OCI-LY1 (cell line): ENCODE measurements around the gene PLXNB3.

ENCODE experiments used
- H2AFZ ChIP-seq: fragments of 200-600 bp; sonication (generic), shearing (Covaris generic); 2 replicates; pipeline ENCODE4 v1.6.0; 2014; ENCODE audit warnings: antibody characterized with exemption, mild to moderate bottlenecking, low read length
- H3F3A ChIP-seq: fragments of 200-600 bp; sonication (generic), shearing (Covaris generic); 2 replicates; pipeline ENCODE4 v1.6.0; 2014; ENCODE audit warnings: mild to moderate bottlenecking, antibody characterized with exemption, low read length, moderate library complexity; ENCODE audit not compliant: insufficient read depth
- H3K27ac ChIP-seq: fragments of 200-600 bp; sonication (generic); 2 replicates; pipeline ENCODE4 v1.5.1; 2014; ENCODE audit warnings: low read length, mixed run types, mild to moderate bottlenecking, low read depth; ENCODE audit not compliant: poor library complexity, severe bottlenecking
- H3K27me3 ChIP-seq: fragments of 200-600 bp; sonication (generic); 2 replicates; pipeline ENCODE4 v1.6.0; 2014; ENCODE audit warnings: antibody characterized with exemption, mild to moderate bottlenecking, low read length, moderate library complexity; ENCODE audit not compliant: insufficient read depth
- H3K36me3 ChIP-seq: fragments of 200-600 bp; sonication (generic); 2 replicates; pipeline ENCODE4 v1.6.1; 2014; ENCODE audit warnings: mild to moderate bottlenecking, antibody characterized with exemption, low read length, moderate library complexity, mixed read lengths; ENCODE audit not compliant: insufficient read depth
- H3K4me1 ChIP-seq: fragments of 200-600 bp; sonication (generic); 2 replicates; pipeline ENCODE4 v1.5.1; 2014; ENCODE audit warnings: mild to moderate bottlenecking, low read length, moderate library complexity; ENCODE audit not compliant: insufficient read depth, severe bottlenecking
- H3K4me2 ChIP-seq: fragments of 200-600 bp; sonication (generic), shearing (Covaris generic); 2 replicates; pipeline ENCODE4 v1.6.1; 2014; ENCODE audit warnings: low read length
- H3K4me3 ChIP-seq: fragments of 200-600 bp; sonication (generic); 2 replicates; pipeline ENCODE4 v1.5.1; 2014; ENCODE audit warnings: low read length, low read depth, mild to moderate bottlenecking, mixed read lengths; ENCODE audit not compliant: poor library complexity, severe bottlenecking
- H3K79me2 ChIP-seq: fragments of 200-600 bp; shearing (Covaris generic); 2 replicates; pipeline ENCODE4 v1.6.1; 2016; ENCODE audit warnings: mixed run types, low read length, mixed read lengths; ENCODE audit not compliant: insufficient read depth
- H3K9ac ChIP-seq: fragments of 200-600 bp; sonication (generic), shearing (Covaris generic); 2 replicates; pipeline ENCODE4 v1.6.1; 2014; ENCODE audit warnings: mild to moderate bottlenecking, low read length, mixed read lengths
- H3K9me2 ChIP-seq: fragments of 200-600 bp; sonication (generic), shearing (Covaris generic); 2 replicates; pipeline ENCODE4 v1.6.1; 2014; ENCODE audit warnings: low read depth, mild to moderate bottlenecking, low read length, mixed read lengths
- H3K9me3 ChIP-seq: fragments of 200-600 bp; shearing (Covaris generic); 2 replicates; pipeline ENCODE4 v1.6.1; 2014; ENCODE audit warnings: low read length, mixed read lengths
- H4K20me1 ChIP-seq: fragments of 200-600 bp; sonication (generic), shearing (Covaris generic); 2 replicates; pipeline ENCODE4 v1.6.0; 2016; ENCODE audit warnings: mild to moderate bottlenecking, low read length; ENCODE audit not compliant: insufficient read depth
- CTCF ChIP-seq: fragments of 200-600 bp; sonication (generic), shearing (Covaris generic); IDR thresholded peaks from 2 replicates; pipeline ENCODE4 v1.5.1; 2017; ENCODE audit warnings: mild to moderate bottlenecking, antibody characterized with exemption, low read length, moderate library complexity, mixed read lengths
- EZH2 ChIP-seq: fragments of 200-600 bp; sonication (generic), shearing (Covaris generic); IDR thresholded peaks from 2 replicates; pipeline ENCODE4 v1.8.0; 2017; ENCODE audit warnings: borderline replicate concordance, mixed run types, mild to moderate bottlenecking, antibody characterized with exemption, low read length, moderate library complexity, mixed read lengths

The PLXNB3 gene

GRCh38 chrX:153781428-153782047, 17.5 kb downstream of the PLXNB3 start:
- TF ChIP-seq CTCF (no peak), EZH2 (no peak)
- H3F3A ChIP-seq: no peaks in the 10 kb centered on the region

DNA sequence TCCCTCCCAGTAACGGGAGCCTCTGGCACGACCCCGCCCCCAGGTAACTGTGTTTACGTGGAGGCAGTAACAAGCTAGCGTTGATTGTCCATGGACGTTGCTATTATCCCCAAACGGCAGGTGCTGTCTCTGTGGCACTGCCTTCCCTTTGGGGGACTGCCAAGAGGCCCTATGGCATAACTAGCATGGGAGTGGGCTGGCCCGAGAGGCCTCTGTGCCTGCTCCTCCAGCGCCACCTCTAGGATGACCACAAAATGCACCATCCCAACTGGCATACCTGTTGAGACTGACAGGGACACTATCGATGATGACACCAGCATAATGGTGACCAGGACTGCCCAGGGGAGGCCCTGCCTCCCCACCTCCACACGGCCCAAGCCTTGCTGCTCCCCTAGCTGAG, 18.3 kb downstream of the PLXNB3 start:
- H3K79me2 ChIP-seq: no peaks in the 10 kb centered on the region
- no peaks in the 10 kb centered on the region for H3K27me3 ChIP-seq
- no peaks in the 10 kb centered on the region for H3K9me2 ChIP-seq
- TF ChIP-seq EZH2: no peak
- TF ChIP-seq CTCF: peak; percentile 13; the same call in 1 of the 2 replicates
- peaks cover 16% of the 10 kb centered on the region for H3K36me3 ChIP-seq
- H3K4me1 ChIP-seq: peaks cover 3% of the 10 kb centered on the region
- H3K9ac ChIP-seq: no peak overlapping the region
- H4K20me1 ChIP-seq: no peaks in the 10 kb centered on the region
- no peaks in the 10 kb centered on the region for H3F3A ChIP-seq
- H3K4me3 ChIP-seq: no peak overlapping the region
- H3K9me3 ChIP-seq: no peaks in the 10 kb centered on the region
- no peak overlapping the region for H2AFZ ChIP-seq
- no peak overlapping the region for H3K27ac ChIP-seq
- no peak overlapping the region for H3K4me2 ChIP-seq

More at GRCh38 chrX:153781428-153782047, 17.5 kb downstream of the PLXNB3 start:
- Histone ChIP-seq H3K79me2 (no peaks in the 10 kb centered on the region), H3K9me2 (no peaks in the 10 kb centered on the region), H3K9ac (no peak overlapping the region), H3K4me3 (no peak overlapping the region), H3K27ac (no peak overlapping the region), H3K4me2 (no peak overlapping the region), H3K27me3 (no peaks in the 10 kb centered on the region), H2AFZ (no peak overlapping the region), H4K20me1 (no peaks in the 10 kb centered on the region), H3K9me3 (no peaks in the 10 kb centered on the region), H3K4me1 (peaks cover 3% of the 10 kb centered on the region), H3K36me3 (peaks cover 11% of the 10 kb centered on the region)

- Histone ChIP-seq H3K36me3 (peaks cover 16% of the 10 kb centered on the region), H3K4me3 (no peak overlapping the region), H3F3A (no peaks in the 10 kb centered on the region), H3K9me3 (no peaks in the 10 kb centered on the region), H3K79me2 (no peaks in the 10 kb centered on the region), H3K4me1 (peaks cover 3% of the 10 kb centered on the region), H3K27ac (no peak overlapping the region), H3K27me3 (no peaks in the 10 kb centered on the region), H3K9me2 (no peaks in the 10 kb centered on the region), H3K4me2 (no peak overlapping the region), H2AFZ (no peak overlapping the region), H3K9ac (no peak overlapping the region), H4K20me1 (no peaks in the 10 kb centered on the region)
- TF ChIP-seq CTCF: no peak
- TF ChIP-seq EZH2: no peak
These were observed 18.8 kb downstream of the PLXNB3 start for GRCh38 chrX:153782871-153783270.
